ENCODE measurements around the gene TBL1X.

DNA sequence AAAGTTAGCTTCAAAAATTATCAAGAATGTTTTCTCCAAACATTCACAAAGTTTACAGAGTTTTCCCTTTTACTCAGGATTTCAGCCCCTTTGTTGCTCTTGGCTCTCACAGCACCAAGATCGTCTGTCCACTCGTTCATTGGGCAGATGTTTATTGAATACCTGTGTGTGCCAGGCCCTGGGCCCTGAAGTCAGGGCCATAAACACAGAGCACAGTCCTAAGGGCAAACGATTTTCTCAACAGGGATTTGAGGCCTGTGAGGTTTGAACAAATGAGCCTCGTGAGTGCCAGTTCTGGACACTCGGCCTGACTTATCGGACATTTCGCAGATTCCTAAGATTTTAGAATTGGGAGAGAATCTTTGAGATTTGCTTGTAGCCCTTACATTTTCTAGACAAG is 142.1 kb downstream of the TBL1X start:
- no peak for TF ChIP-seq POLR2A (IDR thresholded peaks at IDR 0.05; ENCODE audit: low read length)
- TF ChIP-seq GATA1 (IDR thresholded peaks at IDR 0.05; ENCODE audit: low read depth, low read length) = no peak
